ENCODE data around the gene FANCC.
A peak's percentile ranks its signal among the peaks of the same experiment; 100 is the strongest.

Gene FANCC

GRCh38 chr9:95344735-95345325, 27.3 kb upstream of the FANCC start:
- Histone ChIP-seq H2BK12ac (ENCODE audit: low read length in 2 of 2) (peak overlapping the region in 1 of 2 experiments; percentile 3), H2AFZ (ENCODE audit: low read depth, low read length) (no peak overlapping the region)
- 100% methylated on average over 3 of the region's 3 CpGs for WGBS

GRCh38 chr9:95343725-95344287, 26.3 kb upstream of the FANCC start:
- DNase-seq, result peak; percentile 46
- no peaks in the 10 kb centered on the region for H3K79me1 ChIP-seq (replicated peaks; ENCODE audit: low read length, poor library complexity, severe bottlenecking)
- H3K4me1 ChIP-seq (ENCODE audit: control insufficient read depth, insufficient read depth, low read depth, low read length), result no peaks in the 10 kb centered on the region
- H3K23ac ChIP-seq (ENCODE audit: low read length in 2 of 2), result no peak overlapping the region
- 77% methylated on average over 6 of the region's 6 CpGs for WGBS
- no peak overlapping the region for H4K8ac ChIP-seq (ENCODE audit: low read length)
- no peaks in the 10 kb centered on the region for H3K36me3 ChIP-seq (ENCODE audit: control insufficient read depth in 1 of 2, insufficient read depth in 2 of 2, low read depth in 1 of 2, low read length in 2 of 2)
- no peak overlapping the region for H2BK15ac ChIP-seq (ENCODE audit: low read depth, poor library complexity, severe bottlenecking)
- no peak overlapping the region for H3K4me2 ChIP-seq (ENCODE audit: low read length, poor library complexity, severe bottlenecking)
- H4K91ac ChIP-seq (ENCODE audit: low read length), result no peak overlapping the region
- no peak overlapping the region for H3K27ac ChIP-seq (ENCODE audit: low read length, poor library complexity, severe bottlenecking)
- H3K27me3 ChIP-seq (ENCODE audit: control insufficient read depth in 1 of 2, insufficient read depth in 1 of 2, low read length in 2 of 2), result peaks cover under 1 to 6% of the 10 kb centered on the region in 2 experiments
- H2BK12ac ChIP-seq (ENCODE audit: low read length in 2 of 2), result no peak overlapping the region
- H3K4me3 ChIP-seq (ENCODE audit: insufficient read depth in 1 of 2, low read depth in 1 of 2, low read length in 2 of 2), result no peak overlapping the region
- no peaks in the 10 kb centered on the region for H3K9me3 ChIP-seq (ENCODE audit: control insufficient read depth, low read length)
- H2AFZ ChIP-seq (ENCODE audit: low read depth, low read length), result no peak overlapping the region
- H2BK5ac ChIP-seq (ENCODE audit: low read depth, low read length, poor library complexity, severe bottlenecking), result no peak overlapping the region
- no peak overlapping the region for H3K4ac ChIP-seq (ENCODE audit: low read depth in 1 of 2, low read length in 2 of 2)
- H3K9ac ChIP-seq (ENCODE audit: low read length), result no peak overlapping the region
- no peak overlapping the region for H3K18ac ChIP-seq (ENCODE audit: low read depth in 1 of 2, low read length in 2 of 2)
- no peak overlapping the region for H2BK120ac ChIP-seq (ENCODE audit: low read depth, low read length)
- no peak overlapping the region for H2AK5ac ChIP-seq (ENCODE audit: low read length, severe bottlenecking)
- no peak overlapping the region for H3K14ac ChIP-seq (ENCODE audit: low read length in 2 of 2)

More at GRCh38 chr9:95344735-95345325, 27.3 kb upstream of the FANCC start:
- Histone ChIP-seq H3K9ac (ENCODE audit: low read length) (no peak overlapping the region), H2BK120ac (ENCODE audit: low read depth, low read length) (no peak overlapping the region), H3K36me3 (ENCODE audit: control insufficient read depth in 1 of 2, insufficient read depth in 2 of 2, low read depth in 1 of 2, low read length in 2 of 2) (no peaks in the 10 kb centered on the region), H3K27me3 (ENCODE audit: control insufficient read depth in 1 of 2, insufficient read depth in 1 of 2, low read length in 2 of 2) (peaks cover 6 to 17% of the 10 kb centered on the region in 2 experiments), H3K27ac (ENCODE audit: low read length, poor library complexity, severe bottlenecking) (no peak overlapping the region), H3K79me1 (replicated peaks; ENCODE audit: low read length, poor library complexity, severe bottlenecking) (no peaks in the 10 kb centered on the region), H3K14ac (ENCODE audit: low read length in 2 of 2) (no peak overlapping the region), H2BK5ac (ENCODE audit: low read depth, low read length, poor library complexity, severe bottlenecking) (no peak overlapping the region), H3K18ac (ENCODE audit: low read depth in 1 of 2, low read length in 2 of 2) (no peak overlapping the region), H4K8ac (ENCODE audit: low read length) (no peak overlapping the region), H2BK15ac (ENCODE audit: low read depth, poor library complexity, severe bottlenecking) (no peak overlapping the region), H4K91ac (ENCODE audit: low read length) (no peak overlapping the region), H3K23ac (ENCODE audit: low read length in 2 of 2) (no peak overlapping the region), H3K4me2 (ENCODE audit: low read length, poor library complexity, severe bottlenecking) (no peak overlapping the region), H3K4ac (ENCODE audit: low read depth in 1 of 2, low read length in 2 of 2) (no peak overlapping the region), H3K4me1 (ENCODE audit: control insufficient read depth, insufficient read depth, low read depth, low read length) (peaks cover 10% of the 10 kb centered on the region), H2AK5ac (ENCODE audit: low read length, severe bottlenecking) (no peak overlapping the region), H3K9me3 (ENCODE audit: control insufficient read depth, low read length) (no peaks in the 10 kb centered on the region), H3K4me3 (ENCODE audit: insufficient read depth in 1 of 2, low read depth in 1 of 2, low read length in 2 of 2) (no peak overlapping the region)
- DNase-seq, result no peak

- H3K4me2 ChIP-seq (ENCODE audit: low read length, poor library complexity, severe bottlenecking), result no peak overlapping the region
- no peak overlapping the region for H3K23ac ChIP-seq (ENCODE audit: low read length in 2 of 2)
- peaks cover 0 to 5% of the 10 kb centered on the region in 2 experiments for H3K27me3 ChIP-seq (ENCODE audit: control insufficient read depth in 1 of 2, insufficient read depth in 1 of 2, low read length in 2 of 2)
- H4K8ac ChIP-seq (ENCODE audit: low read length), result no peak overlapping the region
- no peaks in the 10 kb centered on the region for H3K4me1 ChIP-seq (ENCODE audit: control insufficient read depth, insufficient read depth, low read depth, low read length)
- H3K9ac ChIP-seq (ENCODE audit: low read length), result no peak overlapping the region
- no peak overlapping the region for H2BK5ac ChIP-seq (ENCODE audit: low read depth, low read length, poor library complexity, severe bottlenecking)
- no peak overlapping the region for H2BK120ac ChIP-seq (ENCODE audit: low read depth, low read length)
- H3K14ac ChIP-seq (ENCODE audit: low read length in 2 of 2), result no peak overlapping the region
- no peaks in the 10 kb centered on the region for H3K36me3 ChIP-seq (ENCODE audit: control insufficient read depth in 1 of 2, insufficient read depth in 2 of 2, low read depth in 1 of 2, low read length in 2 of 2)
- no peaks in the 10 kb centered on the region for H3K79me1 ChIP-seq (replicated peaks; ENCODE audit: low read length, poor library complexity, severe bottlenecking)
- 97% methylated on average over 10 of the region's 13 CpGs for WGBS
- H3K4ac ChIP-seq (ENCODE audit: low read depth in 1 of 2, low read length in 2 of 2), result no peak overlapping the region
- no peak overlapping the region for H3K4me3 ChIP-seq (ENCODE audit: insufficient read depth in 1 of 2, low read depth in 1 of 2, low read length in 2 of 2)
- H4K91ac ChIP-seq (ENCODE audit: low read length), result peak overlapping the region; percentile 70
- no peak overlapping the region for H3K27ac ChIP-seq (ENCODE audit: low read length, poor library complexity, severe bottlenecking)
- no peak overlapping the region for H2BK15ac ChIP-seq (ENCODE audit: low read depth, poor library complexity, severe bottlenecking)
- H2AFZ ChIP-seq (ENCODE audit: low read depth, low read length), result no peak overlapping the region
- no peak overlapping the region for H2BK12ac ChIP-seq (ENCODE audit: low read length in 2 of 2)
- H3K9me3 ChIP-seq (ENCODE audit: control insufficient read depth, low read length), result no peaks in the 10 kb centered on the region
- no peak overlapping the region for H2AK5ac ChIP-seq (ENCODE audit: low read length, severe bottlenecking)
- peak overlapping the region in 1 of 2 experiments; percentile 49 for H3K18ac ChIP-seq (ENCODE audit: low read depth in 1 of 2, low read length in 2 of 2)
- no peak for DNase-seq
These were observed 25.1 kb upstream of the FANCC start for GRCh38 chr9:95342571-95342970.

GRCh38 chr9:95341293-95341962, 23.9 kb upstream of the FANCC start:
- no peak overlapping the region for H3K9ac ChIP-seq (ENCODE audit: low read length)
- no peak overlapping the region for H2AK5ac ChIP-seq (ENCODE audit: low read length, severe bottlenecking)
- H3K18ac ChIP-seq (ENCODE audit: low read depth in 1 of 2, low read length in 2 of 2), result no peak overlapping the region
- H4K91ac ChIP-seq (ENCODE audit: low read length), result no peak overlapping the region
- H2BK5ac ChIP-seq (ENCODE audit: low read depth, low read length, poor library complexity, severe bottlenecking), result no peak overlapping the region
- H3K23ac ChIP-seq (ENCODE audit: low read length in 2 of 2), result no peak overlapping the region
- no peak overlapping the region for H4K8ac ChIP-seq (ENCODE audit: low read length)
- no peak overlapping the region for H3K4me3 ChIP-seq (ENCODE audit: insufficient read depth in 1 of 2, low read depth in 1 of 2, low read length in 2 of 2)
- H3K4me2 ChIP-seq (ENCODE audit: low read length, poor library complexity, severe bottlenecking), result no peak overlapping the region
- no peaks in the 10 kb centered on the region for H3K4me1 ChIP-seq (ENCODE audit: control insufficient read depth, insufficient read depth, low read depth, low read length)
- H2BK12ac ChIP-seq (ENCODE audit: low read length in 2 of 2), result no peak overlapping the region
- H3K27me3 ChIP-seq (ENCODE audit: control insufficient read depth in 1 of 2, insufficient read depth in 1 of 2, low read length in 2 of 2), result peaks cover 0 to 5% of the 10 kb centered on the region in 2 experiments
- no peak overlapping the region for H3K14ac ChIP-seq (ENCODE audit: low read length in 2 of 2)
- DNase-seq, result peak; percentile 31
- no peak overlapping the region for H3K4ac ChIP-seq (ENCODE audit: low read depth in 1 of 2, low read length in 2 of 2)
- no peak overlapping the region for H2BK120ac ChIP-seq (ENCODE audit: low read depth, low read length)
- H3K27ac ChIP-seq (ENCODE audit: low read length, poor library complexity, severe bottlenecking), result no peak overlapping the region
- 95% methylated on average over 3 of the region's 5 CpGs for WGBS
- H3K36me3 ChIP-seq (ENCODE audit: control insufficient read depth in 1 of 2, insufficient read depth in 2 of 2, low read depth in 1 of 2, low read length in 2 of 2), result no peaks in the 10 kb centered on the region
- peaks cover 5% of the 10 kb centered on the region for H3K9me3 ChIP-seq (ENCODE audit: control insufficient read depth, low read length)
- no peak overlapping the region for H2BK15ac ChIP-seq (ENCODE audit: low read depth, poor library complexity, severe bottlenecking)
- no peak overlapping the region for H2AFZ ChIP-seq (ENCODE audit: low read depth, low read length)
- H3K79me1 ChIP-seq (replicated peaks; ENCODE audit: low read length, poor library complexity, severe bottlenecking), result no peaks in the 10 kb centered on the region

All from mesenchymal stem cell (in vitro differentiated cells and primary cell).